ENCODE measurements around the gene EFCC1.

DNA sequence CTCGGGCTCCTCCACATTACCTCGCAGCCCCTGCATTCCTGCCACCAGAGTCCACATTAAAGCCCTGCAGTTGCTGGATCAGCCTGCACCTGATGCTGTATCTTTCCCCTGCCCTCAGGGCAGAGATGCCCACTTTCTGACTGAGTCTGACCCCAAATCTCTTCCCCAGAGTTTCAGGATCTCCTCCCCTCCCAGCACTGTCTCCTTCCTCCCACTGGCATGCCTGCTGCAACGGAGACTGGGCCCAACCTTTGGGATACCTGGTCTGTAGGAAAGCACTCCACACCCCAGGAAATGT, 38.9 kb downstream of the EFCC1 start:
- TF ChIP-seq POLR2AphosphoS5 (IDR thresholded peaks at IDR 0.05), result no peak
- TF ChIP-seq, protein P1, sequence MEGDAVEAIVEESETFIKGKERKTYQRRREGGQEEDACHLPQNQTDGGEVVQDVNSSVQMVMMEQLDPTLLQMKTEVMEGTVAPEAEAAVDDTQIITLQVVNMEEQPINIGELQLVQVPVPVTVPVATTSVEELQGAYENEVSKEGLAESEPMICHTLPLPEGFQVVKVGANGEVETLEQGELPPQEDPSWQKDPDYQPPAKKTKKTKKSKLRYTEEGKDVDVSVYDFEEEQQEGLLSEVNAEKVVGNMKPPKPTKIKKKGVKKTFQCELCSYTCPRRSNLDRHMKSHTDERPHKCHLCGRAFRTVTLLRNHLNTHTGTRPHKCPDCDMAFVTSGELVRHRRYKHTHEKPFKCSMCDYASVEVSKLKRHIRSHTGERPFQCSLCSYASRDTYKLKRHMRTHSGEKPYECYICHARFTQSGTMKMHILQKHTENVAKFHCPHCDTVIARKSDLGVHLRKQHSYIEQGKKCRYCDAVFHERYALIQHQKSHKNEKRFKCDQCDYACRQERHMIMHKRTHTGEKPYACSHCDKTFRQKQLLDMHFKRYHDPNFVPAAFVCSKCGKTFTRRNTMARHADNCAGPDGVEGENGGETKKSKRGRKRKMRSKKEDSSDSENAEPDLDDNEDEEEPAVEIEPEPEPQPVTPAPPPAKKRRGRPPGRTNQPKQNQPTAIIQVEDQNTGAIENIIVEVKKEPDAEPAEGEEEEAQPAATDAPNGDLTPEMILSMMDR (IDR thresholded peaks at IDR 0.05), result no peak
- TF ChIP-seq POLR2A (IDR thresholded peaks at IDR 0.05), result no peak

All from transverse colon (tissue), 4 donors.